ENCODE data around the gene PDXP.
"Not testable (repeated sequence)": the region's sequence is repeated elsewhere in the genome, so short reads cannot be mapped to it uniquely, and the experiment has no call there.

PDXP gene

GRCh38 chr22:37658133-37659065 lies at the start of gene PDXP:
TSS of gene PDXP (plus strand) at chr22:37658723. CDS start at chr22:37658783, 60 bp downstream.
- DNase-seq (ENCODE audit: low read depth), result peak; percentile 98

GRCh38 chr22:37609240-37610152 lies 49.0 kb upstream of the PDXP start:
- DNase-seq (ENCODE audit: low read depth), result peak; percentile 14

GRCh38 chr22:37610153-37610475 lies 48.4 kb upstream of the PDXP start:
- not testable (repeated sequence) for DNase-seq (ENCODE audit: low read depth)

- DNase-seq (ENCODE audit: low read depth), result no peak
Observed at GRCh38 chr22:37610480-37611129, 47.9 kb upstream of the PDXP start.

GRCh38 chr22:37611207-37611606 lies 47.3 kb upstream of the PDXP start:
- no peak for DNase-seq (ENCODE audit: low read depth)

- no peak for DNase-seq (ENCODE audit: low read depth)
Observed at GRCh38 chr22:37616201-37617083, 42.1 kb upstream of the PDXP start.

GRCh38 chr22:37617431-37617830 lies 41.1 kb upstream of the PDXP start:
- DNase-seq (ENCODE audit: low read depth), result no peak

GRCh38 chr22:37618072-37618656 lies 40.4 kb upstream of the PDXP start:
- no peak for DNase-seq (ENCODE audit: low read depth)

GRCh38 chr22:37618674-37619073 lies 39.8 kb upstream of the PDXP start:
- no peak for DNase-seq (ENCODE audit: low read depth)

- no peak for DNase-seq (ENCODE audit: low read depth)
Observed at GRCh38 chr22:37619991-37620390, 38.5 kb upstream of the PDXP start.

- no peak for DNase-seq (ENCODE audit: low read depth)
Observed at GRCh38 chr22:37621352-37621860, 37.1 kb upstream of the PDXP start.

- peak; percentile 61 for DNase-seq (ENCODE audit: low read depth)
Observed at GRCh38 chr22:37623075-37624016, 35.2 kb upstream of the PDXP start.

- DNase-seq (ENCODE audit: low read depth), result no peak
Observed at GRCh38 chr22:37624017-37624365, 34.5 kb upstream of the PDXP start.

GRCh38 chr22:37624876-37625275 lies 33.6 kb upstream of the PDXP start:
- DNase-seq (ENCODE audit: low read depth), result no peak

GRCh38 chr22:37625737-37626136 lies 32.8 kb upstream of the PDXP start:
- no peak for DNase-seq (ENCODE audit: low read depth)

- DNase-seq (ENCODE audit: low read depth), result no peak
Observed at GRCh38 chr22:37626144-37626543, 32.4 kb upstream of the PDXP start.

GRCh38 chr22:37626556-37627075 lies 31.9 kb upstream of the PDXP start:
- no peak for DNase-seq (ENCODE audit: low read depth)

GRCh38 chr22:37627121-37627520 lies 31.4 kb upstream of the PDXP start:
- no peak for DNase-seq (ENCODE audit: low read depth)

- DNase-seq (ENCODE audit: low read depth), result no peak
Observed at GRCh38 chr22:37627545-37627944, 31.0 kb upstream of the PDXP start.

All from activated T-cell treated with anti-CD3 and anti-CD28 coated beads for 24 hours (primary cell).